Measurements from ENCODE around the gene MTMR3. TPM values are rescaled to one million over a fixed set of nuclear protein-coding genes. Genes with fewer than 3 reads are reported as not detected.

The MTMR3 gene
- total RNA-seq, 4 donors from 2014 or later, result 36.6 to 42.1 (median 37.1) TPM

DNA sequence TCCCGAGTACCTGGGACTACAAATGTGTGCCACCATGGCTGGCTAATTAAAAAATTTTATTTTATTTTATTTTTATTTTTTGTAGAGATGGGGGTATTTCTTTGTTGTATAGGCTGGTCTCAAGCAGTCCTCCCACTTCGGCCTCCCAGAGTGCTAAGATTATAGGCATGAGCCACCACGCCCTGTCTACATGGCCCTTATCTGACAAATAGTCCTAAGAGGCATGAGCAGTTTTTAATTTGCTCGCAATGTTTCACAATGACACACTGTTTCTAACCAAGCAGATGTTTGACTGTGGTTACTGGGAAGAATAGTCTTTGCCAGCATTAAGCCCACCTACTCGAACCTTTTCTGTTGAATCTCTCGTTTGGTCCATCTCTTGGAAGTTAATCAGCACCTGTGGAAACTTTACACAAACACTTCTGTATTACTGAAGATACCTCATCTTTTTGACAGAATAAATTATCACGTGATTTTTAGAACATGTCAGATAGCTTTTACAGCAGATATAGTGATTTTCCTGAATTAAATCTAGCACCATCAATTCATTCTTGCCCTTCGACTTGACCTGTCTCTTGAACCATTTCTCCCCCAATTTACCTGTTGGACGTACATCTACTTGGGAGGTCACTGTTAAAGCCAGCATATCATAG is 71.4 kb downstream of the MTMR3 start:
- in situ Hi-C loops (cut with MboI; ENCODE audit: low sequenced_read_pairs in 4 of 4), result no loop called here
- Histone ChIP-seq H3K9me3 (no peaks in the 10 kb centered on the region), H3K4me1 (peaks cover 23 to 32% of the 10 kb centered on the region in 2 donors), H3K27ac (no peak overlapping the region), H3K27me3 (no peaks in the 10 kb centered on the region), H3K4me3 (no peak overlapping the region), H3K36me3 (no peaks in the 10 kb centered on the region)
- DNase-seq, result no peak
- no peak for ATAC-seq
- intact Hi-C loops (cut with DNase I; ENCODE audit: low total_unique reads), result no loop called here
- TF ChIP-seq CTCF (IDR thresholded peaks at IDR 0.05 in 4 of 5, conservative IDR thresholded peaks at IDR 0.05 in 1 of 5), result no peak
- TF ChIP-seq POLR2A (IDR thresholded peaks at IDR 0.05), result no peak

DNA sequence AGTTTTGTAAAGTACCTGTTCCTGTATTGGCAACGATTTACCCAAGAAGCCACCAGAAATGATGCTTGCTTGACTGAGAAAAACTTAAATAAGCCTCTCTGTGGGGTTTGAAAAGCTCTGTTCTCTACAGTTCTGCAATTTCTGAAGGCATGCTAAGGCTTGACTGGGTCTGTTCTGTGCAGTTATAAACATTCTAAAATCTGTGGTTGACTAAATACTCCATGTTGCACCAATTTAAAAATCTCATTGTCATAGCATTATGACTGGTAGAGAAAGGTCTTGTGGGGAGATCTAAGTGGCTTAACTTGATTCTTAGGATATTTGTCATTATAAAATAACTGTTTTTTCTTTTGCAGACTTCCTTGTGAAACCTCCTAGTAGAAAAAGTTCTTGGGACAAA is 73.7 kb downstream of the MTMR3 start:
- intact Hi-C loops (cut with DNase I; ENCODE audit: low total_unique reads), result no loop called here
- DNase-seq (no peak), ATAC-seq (no peak)
- Histone ChIP-seq H3K9me3 (no peaks in the 10 kb centered on the region), H3K4me1 (peaks cover 8 to 15% of the 10 kb centered on the region in 2 donors), H3K27me3 (no peaks in the 10 kb centered on the region), H3K36me3 (no peaks in the 10 kb centered on the region), H3K4me3 (no peak overlapping the region), H3K27ac (no peak overlapping the region)
- TF ChIP-seq CTCF (IDR thresholded peaks at IDR 0.05 in 4 of 5, conservative IDR thresholded peaks at IDR 0.05 in 1 of 5) (no peak), POLR2A (IDR thresholded peaks at IDR 0.05) (no peak)
- in situ Hi-C loops (cut with MboI; ENCODE audit: low sequenced_read_pairs in 4 of 4), result no loop called here

- Histone ChIP-seq H3K4me3 (no peak overlapping the region), H3K36me3 (no peaks in the 10 kb centered on the region), H3K27ac (no peak overlapping the region), H3K4me1 (peaks cover 0 to under 1% of the 10 kb centered on the region in 2 donors), H3K9me3 (no peaks in the 10 kb centered on the region), H3K27me3 (no peaks in the 10 kb centered on the region)
- no peak for TF ChIP-seq POLR2A (IDR thresholded peaks at IDR 0.05)
- TF ChIP-seq CTCF (IDR thresholded peaks at IDR 0.05 in 4 of 5, conservative IDR thresholded peaks at IDR 0.05 in 1 of 5), result no peak
- in situ Hi-C loops (cut with MboI; ENCODE audit: low sequenced_read_pairs in 4 of 4) (no loop called here), intact Hi-C loops (cut with DNase I; ENCODE audit: low total_unique reads) (no loop called here)
- no peak for DNase-seq
- no peak for ATAC-seq
Measured at GRCh38 chr22:29958170-29958569, 75.2 kb downstream of the MTMR3 start.

GRCh38 chr22:29964776-29965175 is 81.8 kb downstream of the MTMR3 start:
- Histone ChIP-seq H3K4me3 (no peak overlapping the region), H3K9me3 (no peaks in the 10 kb centered on the region), H3K27ac (peak overlapping the region; percentile 15 to 54 (median 42)), H3K4me1 (peaks cover 12 to 40% of the 10 kb centered on the region in 2 donors), H3K27me3 (no peaks in the 10 kb centered on the region), H3K36me3 (no peaks in the 10 kb centered on the region)
- TF ChIP-seq POLR2A (IDR thresholded peaks at IDR 0.05) (no peak), CTCF (IDR thresholded peaks at IDR 0.05 in 4 of 5, conservative IDR thresholded peaks at IDR 0.05 in 1 of 5) (no peak)
- ATAC-seq (no peak), DNase-seq (no peak)
- intact Hi-C loops (cut with DNase I; ENCODE audit: low total_unique reads) (no loop called here), in situ Hi-C loops (cut with MboI; ENCODE audit: low sequenced_read_pairs in 4 of 4) (no loop called here)

- no peak for DNase-seq
- TF ChIP-seq CTCF (IDR thresholded peaks at IDR 0.05 in 4 of 5, conservative IDR thresholded peaks at IDR 0.05 in 1 of 5) (no peak), POLR2A (IDR thresholded peaks at IDR 0.05) (no peak)
- Histone ChIP-seq H3K9me3 (no peaks in the 10 kb centered on the region), H3K36me3 (no peaks in the 10 kb centered on the region), H3K4me3 (no peak overlapping the region), H3K4me1 (peaks cover 12 to 40% of the 10 kb centered on the region in 2 donors), H3K27me3 (no peaks in the 10 kb centered on the region), H3K27ac (no peak overlapping the region)
- in situ Hi-C loops (cut with MboI; ENCODE audit: low sequenced_read_pairs in 4 of 4), result no loop called here
- intact Hi-C loops (cut with DNase I; ENCODE audit: low total_unique reads), result no loop called here
- no peak for ATAC-seq
Measured at GRCh38 chr22:29967461-29967860, 84.5 kb downstream of the MTMR3 start.

All from gastrocnemius medialis (tissue), 4 donors.